Measurements from ENCODE around the gene TMEM53.
A peak's percentile ranks its signal among the peaks of the same experiment; 100 is the strongest.

Gene TMEM53

DNA sequence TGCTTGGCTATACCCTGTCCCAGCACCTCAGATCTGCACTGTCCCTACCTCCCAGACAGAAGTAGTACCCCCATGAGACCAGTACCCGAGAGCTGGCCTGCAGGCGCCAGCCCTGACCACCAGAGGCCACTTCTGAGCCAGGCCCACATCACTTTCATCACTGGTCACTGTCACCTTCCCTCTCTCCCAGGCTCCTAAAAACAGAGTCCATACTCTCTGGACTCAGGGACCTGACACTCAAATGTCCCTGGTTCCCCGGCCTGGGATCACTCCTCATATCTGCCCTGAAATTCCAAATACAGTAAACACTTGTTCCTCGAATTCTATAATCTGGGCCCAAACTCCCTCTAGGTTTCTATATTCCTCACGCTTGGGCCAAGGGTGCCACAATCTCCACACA is 18.7 kb downstream of the TMEM53 start:
- Mint-ChIP-seq H3K27ac (no peak overlapping the region), H3K27me3 (no peaks in the 10 kb centered on the region), H3K4me1 (no peaks in the 10 kb centered on the region), H3K9me3 (no peaks in the 10 kb centered on the region), H3K36me3 (peaks cover 3% of the 10 kb centered on the region), H3K4me3 (no peak overlapping the region)
- DNase-seq: no peak
- CTCF ChIA-PET: interaction anchor here (1.1 to 1.6 kb wide), 3 partner anchors 18 to 41 kb away, joined by 3 to 6 read pairs (median 3); partner anchors contain the start of genes ARMH1 and TMEM53

DNA sequence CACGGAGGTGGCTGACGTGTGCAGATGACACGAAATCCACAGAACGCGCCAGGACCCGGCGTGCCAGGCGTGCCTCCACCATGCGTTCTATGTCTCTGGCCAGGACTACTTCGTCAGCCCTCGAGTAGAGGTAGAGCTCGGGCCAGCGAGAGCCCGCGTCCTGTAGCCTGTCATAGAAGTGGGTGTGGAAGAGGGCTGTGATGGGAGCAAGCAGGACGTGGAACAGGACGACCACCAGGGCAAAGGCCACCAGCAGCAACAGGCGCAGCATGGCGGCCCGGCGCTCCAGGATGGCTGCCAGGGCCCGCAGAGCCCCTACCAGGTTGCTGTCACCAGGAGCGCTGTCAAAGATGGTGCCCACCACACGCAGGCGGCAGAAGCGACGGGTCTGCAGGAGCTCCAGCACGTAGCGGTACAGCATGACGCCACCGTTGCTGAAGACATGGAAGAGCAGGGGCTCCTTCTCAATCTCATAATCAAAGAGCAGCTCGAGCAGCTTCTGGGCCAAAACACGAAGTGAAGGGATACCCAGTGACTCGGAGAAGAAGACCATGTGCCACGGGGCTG is 19.6 kb downstream of the TMEM53 start:
- CTCF ChIA-PET: interaction anchor here (0.9 to 1.6 kb wide), 4 partner anchors 12 to 42 kb away, joined by 3 to 6 read pairs (median 3); partner anchors contain the start of genes ARMH1 and TMEM53
- Mint-ChIP-seq H3K4me3 (no peak overlapping the region), H3K36me3 (peaks cover 6% of the 10 kb centered on the region)

DNA sequence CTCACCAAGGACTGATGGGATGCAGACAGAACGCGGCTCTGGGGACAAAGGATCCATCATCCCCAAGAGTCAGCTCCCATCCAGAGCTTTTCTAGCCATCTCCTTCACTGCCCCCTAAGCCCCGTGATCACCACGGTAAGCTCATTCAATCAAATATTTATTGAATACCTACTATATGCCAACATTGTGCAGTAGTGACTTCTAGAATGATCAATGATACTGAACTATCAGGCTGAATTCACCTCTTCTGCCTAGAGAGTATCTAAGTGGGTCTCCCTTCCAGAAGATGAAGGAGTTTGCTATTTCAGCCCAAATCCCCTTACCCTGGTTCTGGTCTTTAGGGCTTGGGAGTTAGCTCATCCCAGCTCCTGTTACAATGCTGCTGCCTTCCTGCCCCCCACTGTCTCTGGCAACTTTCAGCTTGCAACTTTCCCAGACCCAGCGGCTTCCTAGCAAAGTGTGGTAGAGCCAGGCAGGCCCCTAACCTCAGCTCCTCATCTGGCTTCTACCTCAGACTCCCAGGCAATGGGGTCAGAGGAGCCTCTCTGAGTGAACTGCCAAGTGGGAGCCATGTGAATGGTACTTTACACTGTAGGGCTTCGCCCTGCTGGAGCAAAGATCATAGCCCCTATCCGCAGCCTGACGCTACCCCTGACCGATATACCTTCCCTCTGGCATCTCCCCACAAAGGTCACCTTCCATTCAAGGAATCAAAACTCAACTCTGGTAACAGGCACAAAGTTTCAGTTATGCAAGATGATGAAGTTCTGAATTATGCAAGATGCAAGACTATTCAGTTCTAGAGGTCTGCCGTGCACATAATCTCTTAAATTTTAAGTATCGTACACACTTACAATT is 20.9 kb downstream of the TMEM53 start:
- Mint-ChIP-seq H3K36me3 (peaks cover 12% of the 10 kb centered on the region), H3K4me1 (no peaks in the 10 kb centered on the region), H3K27ac (no peak overlapping the region), H3K27me3 (no peaks in the 10 kb centered on the region), H3K4me3 (no peak overlapping the region), H3K9me3 (no peaks in the 10 kb centered on the region)
- CTCF ChIA-PET: interaction anchor here (0.5 to 2.8 kb wide), 33 partner anchors 11 to 965 kb away, joined by 3 to 62 read pairs (median 5); partner anchors contain the start of genes ARMH1 and TMEM53
- no peak for DNase-seq

More for the DNA sequence above, 19.6 kb downstream of the TMEM53 start:
- Mint-ChIP-seq H3K27ac (no peak overlapping the region), H3K27me3 (no peaks in the 10 kb centered on the region), H3K9me3 (no peaks in the 10 kb centered on the region), H3K4me1 (no peaks in the 10 kb centered on the region)
- DNase-seq: no peak

DNA sequence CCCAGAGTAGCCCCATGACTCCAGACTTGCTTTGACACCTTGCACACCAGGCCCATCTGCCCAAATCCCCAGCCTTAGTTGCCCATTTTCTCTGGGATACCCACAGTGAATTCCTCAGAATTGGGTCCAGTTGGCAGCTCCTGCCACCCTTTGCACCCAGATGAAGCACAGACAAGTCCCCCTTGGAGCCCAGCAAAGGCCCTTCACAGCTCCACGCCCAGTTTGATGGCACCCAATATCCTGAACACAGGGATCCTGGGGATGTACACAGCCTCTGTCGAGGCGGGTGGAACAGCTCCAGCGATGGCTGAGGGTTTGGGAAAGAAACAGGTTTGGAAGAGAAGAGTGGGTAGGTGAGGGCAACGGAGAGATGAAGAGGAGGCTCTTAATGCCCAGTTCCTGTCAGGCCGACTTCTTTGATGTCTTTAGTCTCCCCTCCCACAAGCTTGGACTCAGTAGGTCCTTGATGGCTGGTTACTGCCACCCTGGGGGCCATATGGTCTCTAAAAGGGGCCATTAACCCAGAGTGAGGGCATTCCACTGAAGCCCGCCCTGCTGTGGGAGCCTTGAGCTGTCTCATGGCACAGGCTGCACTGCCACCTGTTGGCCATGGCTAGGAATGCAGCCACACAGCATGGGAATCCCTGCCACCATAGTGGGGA is 21.7 kb downstream of the TMEM53 start:
- peak; percentile 81 for DNase-seq
- Mint-ChIP-seq H3K27me3 (no peaks in the 10 kb centered on the region), H3K9me3 (no peaks in the 10 kb centered on the region), H3K36me3 (peaks cover 17% of the 10 kb centered on the region), H3K4me3 (no peak overlapping the region), H3K4me1 (no peaks in the 10 kb centered on the region), H3K27ac (peak overlapping the region; percentile 28)
- CTCF ChIA-PET: interaction anchor here (0.6 to 2.8 kb wide), 38 partner anchors 10 to 965 kb away, joined by 3 to 62 read pairs (median 4); partner anchors contain the start of genes ARMH1 and TMEM53

DNA sequence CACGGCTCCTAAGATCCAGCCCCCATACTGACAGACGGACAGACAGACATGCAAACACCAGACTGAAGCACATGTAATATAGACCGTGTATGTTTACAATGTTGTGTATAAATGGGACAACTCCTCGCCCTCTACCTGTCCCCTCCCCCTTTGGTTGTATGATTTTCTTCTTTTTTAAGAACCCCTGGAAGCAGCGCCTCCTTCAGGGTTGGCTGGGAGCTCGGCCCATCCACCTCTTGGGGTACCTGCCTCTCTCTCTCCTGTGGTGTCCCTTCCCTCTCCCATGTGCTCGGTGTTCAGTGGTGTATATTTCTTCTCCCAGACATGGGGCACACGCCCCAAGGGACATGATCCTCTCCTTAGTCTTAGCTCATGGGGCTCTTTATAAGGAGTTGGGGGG is 23.2 kb downstream of the TMEM53 start:
- no peaks in the 10 kb centered on the region for H3K9me3 Mint-ChIP-seq
- CTCF ChIA-PET: interaction anchor here (0.9 to 2.8 kb wide), 10 partner anchors 8 to 434 kb away, joined by 3 to 62 read pairs (median 22); no protein-coding TSS in a partner anchor
- no peaks in the 10 kb centered on the region for H3K4me1 Mint-ChIP-seq
- no peak for DNase-seq
- H3K4me3 Mint-ChIP-seq: no peak overlapping the region
- H3K36me3 Mint-ChIP-seq: peaks cover 22% of the 10 kb centered on the region
- H3K27me3 Mint-ChIP-seq: no peaks in the 10 kb centered on the region
- no peak overlapping the region for H3K27ac Mint-ChIP-seq

DNA sequence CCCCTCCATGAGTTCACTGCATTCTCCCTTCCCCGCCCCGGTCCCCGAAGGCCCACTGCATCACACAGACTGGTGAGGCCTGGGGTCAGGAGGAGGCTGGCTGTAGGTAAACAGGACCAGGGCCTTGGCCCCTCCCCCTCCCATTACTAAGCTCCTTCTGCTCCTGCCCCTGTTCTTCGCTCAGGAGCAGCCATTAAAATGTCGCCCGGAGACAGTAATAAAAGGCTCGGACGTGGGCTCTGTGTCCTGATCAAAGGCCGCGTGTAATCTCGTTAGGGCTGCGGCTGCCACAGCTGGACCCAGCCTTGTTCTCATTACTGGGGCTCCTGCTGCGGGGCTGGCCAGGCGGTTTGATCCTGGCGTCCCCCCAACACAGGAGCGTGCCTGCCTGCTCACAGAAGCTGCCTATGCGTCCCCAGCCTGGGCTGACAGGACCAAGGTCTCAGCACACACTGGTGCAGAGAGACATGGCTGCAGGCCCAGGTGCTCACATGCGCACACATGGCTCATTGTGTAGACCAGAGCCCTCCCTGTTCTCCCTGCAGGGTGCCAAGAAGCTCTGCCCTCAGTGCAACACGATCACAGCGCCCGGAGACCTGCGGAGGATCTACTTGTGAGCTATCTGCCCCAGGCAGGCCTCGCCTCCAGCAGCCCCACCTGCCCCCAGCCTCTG is 24.0 kb downstream of the TMEM53 start:
- H3K4me1 Mint-ChIP-seq: no peaks in the 10 kb centered on the region
- peaks cover 24% of the 10 kb centered on the region for H3K36me3 Mint-ChIP-seq
- H3K27ac Mint-ChIP-seq: no peak overlapping the region
- CTCF ChIA-PET: interaction anchor here (0.9 kb wide), 1 partner anchor 9 kb away, joined by 3 read pairs; no protein-coding TSS in a partner anchor
- H3K27me3 Mint-ChIP-seq: no peaks in the 10 kb centered on the region
- no peak for DNase-seq
- no peaks in the 10 kb centered on the region for H3K9me3 Mint-ChIP-seq
- no peak overlapping the region for H3K4me3 Mint-ChIP-seq

DNA sequence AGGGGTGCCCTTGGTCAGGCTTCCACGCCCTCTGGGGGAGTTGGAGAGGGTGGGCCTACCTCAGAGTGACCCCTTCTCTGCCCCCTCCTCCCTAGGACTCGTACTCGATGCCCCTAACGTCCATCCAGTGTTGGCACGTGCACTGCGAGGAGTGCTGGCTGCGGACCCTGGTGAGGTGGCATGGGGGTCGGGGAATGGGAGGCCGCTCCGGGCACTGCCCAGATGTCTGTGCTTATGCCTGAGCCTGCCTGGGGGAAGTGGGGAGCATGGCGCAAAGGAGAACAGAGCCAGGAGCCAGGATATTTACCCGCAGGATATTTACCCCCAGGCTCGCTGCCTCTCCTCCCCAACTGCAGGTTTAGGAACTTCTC is 24.5 kb downstream of the TMEM53 start:
- Mint-ChIP-seq H3K9me3 (no peaks in the 10 kb centered on the region), H3K27me3 (no peaks in the 10 kb centered on the region), H3K4me1 (no peaks in the 10 kb centered on the region), H3K36me3 (peaks cover 29% of the 10 kb centered on the region), H3K27ac (no peak overlapping the region), H3K4me3 (no peak overlapping the region)
- DNase-seq: no peak
- CTCF ChIA-PET: no interaction called here

DNA sequence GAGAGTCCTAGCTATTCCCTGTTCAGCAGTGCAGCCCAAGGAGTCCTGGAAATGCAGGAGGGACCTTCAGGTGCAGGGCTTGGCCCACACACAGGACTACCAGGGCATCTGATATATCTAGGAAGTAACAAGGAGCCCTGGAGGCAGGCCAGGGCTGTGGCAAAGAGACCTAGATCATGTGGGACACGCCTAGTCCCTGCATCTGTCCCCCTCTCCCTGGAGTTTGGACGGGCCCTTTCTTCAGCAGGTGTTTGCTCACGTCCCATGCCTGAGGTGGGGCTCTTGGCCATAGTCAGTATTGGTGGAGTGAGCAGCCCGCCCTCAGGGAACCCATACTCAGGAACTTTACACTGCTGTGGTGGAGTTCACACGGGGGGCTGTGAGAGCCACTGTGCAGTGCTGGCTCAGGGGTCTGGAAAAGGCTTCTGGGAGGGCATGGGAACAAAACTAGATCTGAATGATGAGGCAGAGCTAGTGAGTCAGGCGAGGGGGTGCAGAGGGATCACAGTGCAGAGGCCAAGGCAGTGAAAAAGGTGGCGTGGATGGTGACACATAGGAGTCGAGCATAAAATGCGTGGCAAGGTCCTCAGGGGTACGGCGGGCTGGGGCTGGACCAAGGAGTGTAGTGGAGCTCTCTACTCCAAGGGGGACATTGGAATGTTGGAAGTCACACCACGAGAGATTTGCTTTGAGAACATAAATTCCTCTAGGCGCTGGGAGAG is 25.6 kb downstream of the TMEM53 start:
- Mint-ChIP-seq H3K27ac (no peak overlapping the region), H3K9me3 (no peaks in the 10 kb centered on the region), H3K4me1 (no peaks in the 10 kb centered on the region), H3K4me3 (no peak overlapping the region), H3K27me3 (no peaks in the 10 kb centered on the region), H3K36me3 (peaks cover 36% of the 10 kb centered on the region)
- CTCF ChIA-PET: no interaction called here
- DNase-seq: no peak

DNA sequence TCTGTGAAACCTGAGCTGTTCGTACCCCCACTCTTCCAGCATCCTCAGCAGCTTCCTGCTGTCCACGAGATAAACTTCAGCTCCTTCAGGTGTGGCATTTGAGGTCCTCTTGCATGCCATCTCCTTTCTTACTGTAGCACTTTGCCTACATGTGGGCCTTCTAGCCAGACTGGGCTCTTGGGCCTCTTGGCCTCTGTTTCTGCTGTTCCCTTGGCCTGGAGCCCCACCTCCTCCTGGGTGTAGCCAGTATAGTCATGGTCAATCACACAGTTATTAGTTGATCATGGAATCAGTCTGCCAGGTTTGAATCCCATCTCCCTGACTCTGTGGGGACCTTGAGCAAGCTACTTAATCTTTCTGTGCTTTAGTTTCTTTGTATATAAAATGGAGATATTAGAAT is 26.4 kb downstream of the TMEM53 start:
- H3K27ac Mint-ChIP-seq: no peak overlapping the region
- H3K36me3 Mint-ChIP-seq: peaks cover 41% of the 10 kb centered on the region
- DNase-seq: no peak
- H3K4me3 Mint-ChIP-seq: no peak overlapping the region
- H3K4me1 Mint-ChIP-seq: no peaks in the 10 kb centered on the region
- H3K27me3 Mint-ChIP-seq: no peaks in the 10 kb centered on the region
- H3K9me3 Mint-ChIP-seq: no peaks in the 10 kb centered on the region
- CTCF ChIA-PET: no interaction called here

DNA sequence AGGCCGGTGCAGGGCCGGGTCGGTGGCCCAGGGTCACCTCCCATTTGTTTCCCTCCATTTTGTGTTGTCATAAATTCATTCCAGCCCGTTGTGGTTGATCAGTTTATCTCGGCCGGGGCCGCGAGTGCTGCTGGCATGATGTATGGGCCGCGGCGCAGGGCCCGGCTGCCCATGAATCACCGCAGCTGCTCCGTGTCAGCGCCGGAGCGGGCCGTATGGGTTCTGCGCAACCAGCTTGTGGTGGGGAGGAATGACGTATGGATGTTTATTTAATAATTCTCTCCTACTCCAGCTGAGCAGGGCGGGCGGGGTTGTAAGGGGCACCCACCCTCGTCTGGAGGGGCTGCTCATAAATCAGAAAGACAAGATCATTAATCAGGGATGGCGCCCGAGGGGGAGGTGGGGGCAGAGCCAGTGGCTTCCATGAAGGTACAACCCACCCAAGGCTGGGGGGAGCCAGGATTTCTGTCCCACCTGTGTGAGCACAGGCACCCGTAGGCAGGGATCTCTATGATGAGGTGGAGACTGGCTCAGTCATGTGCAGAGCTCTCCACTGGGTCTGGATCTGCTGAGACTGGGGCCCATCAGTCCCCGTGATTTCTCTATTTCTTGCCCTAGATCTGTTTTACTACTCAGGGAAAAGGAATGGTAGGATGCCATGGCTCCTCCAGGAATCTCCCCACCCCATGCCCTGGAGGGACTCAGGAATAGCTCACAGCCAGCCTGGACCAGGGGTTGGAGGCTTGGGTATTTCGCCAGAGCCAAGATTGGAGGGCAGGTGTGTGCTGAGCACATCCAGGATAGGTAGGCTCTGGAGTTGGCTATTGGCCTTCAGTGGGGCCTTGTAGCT is 27.8 kb downstream of the TMEM53 start:
- Mint-ChIP-seq H3K27me3 (no peaks in the 10 kb centered on the region), H3K27ac (no peak overlapping the region), H3K4me1 (no peaks in the 10 kb centered on the region)

DNA sequence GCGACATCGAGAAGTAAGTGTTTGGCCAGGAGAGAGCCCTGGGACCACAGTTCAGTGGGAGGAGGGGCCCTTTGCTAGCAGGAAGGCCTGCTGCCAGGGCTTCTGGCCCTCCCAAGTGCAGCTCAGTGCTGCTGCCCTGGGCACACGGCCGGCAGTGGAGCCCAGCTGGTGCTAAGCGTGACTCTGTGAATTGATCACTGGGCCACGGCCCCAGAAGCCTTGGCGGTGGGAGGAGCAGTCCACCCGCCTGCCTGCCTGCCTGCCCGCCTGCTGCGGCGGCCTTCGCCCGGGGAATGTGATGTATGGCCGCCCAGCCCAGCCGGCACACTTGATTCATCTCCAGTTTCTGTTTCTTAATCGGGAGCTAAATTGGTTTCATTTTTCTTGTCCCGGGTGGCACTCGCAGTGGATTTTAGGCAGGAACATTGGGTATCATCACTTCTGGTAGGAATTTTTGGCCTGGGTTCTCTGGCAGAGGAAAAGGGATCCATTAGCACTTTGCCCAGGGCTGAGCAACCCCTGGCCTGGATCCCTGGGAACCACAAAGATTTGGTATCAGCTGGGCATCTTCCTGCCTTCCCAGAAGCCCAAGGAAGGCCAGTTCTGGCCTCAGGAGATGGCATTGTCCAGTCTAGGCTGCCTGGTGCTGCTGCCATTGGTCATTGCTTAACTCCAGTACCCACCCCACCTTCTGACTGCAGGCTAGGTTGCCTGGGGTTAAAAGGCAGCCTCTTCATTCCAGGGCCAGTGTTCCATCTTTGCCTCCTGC is 28.6 kb downstream of the TMEM53 start:
- DNase-seq: no peak
- Mint-ChIP-seq H3K4me1 (no peaks in the 10 kb centered on the region), H3K36me3 (peaks cover 40% of the 10 kb centered on the region), H3K27me3 (no peaks in the 10 kb centered on the region), H3K4me3 (no peak overlapping the region), H3K27ac (no peak overlapping the region), H3K9me3 (no peaks in the 10 kb centered on the region)
- CTCF ChIA-PET: no interaction called here

More for the DNA sequence above, 27.8 kb downstream of the TMEM53 start:
- Mint-ChIP-seq H3K4me3 (no peak overlapping the region), H3K9me3 (no peaks in the 10 kb centered on the region), H3K36me3 (peaks cover 43% of the 10 kb centered on the region)
- DNase-seq: no peak
- CTCF ChIA-PET: interaction anchor here (1.1 kb wide), 1 partner anchor 36 kb away, joined by 4 read pairs; no protein-coding TSS in a partner anchor

DNA sequence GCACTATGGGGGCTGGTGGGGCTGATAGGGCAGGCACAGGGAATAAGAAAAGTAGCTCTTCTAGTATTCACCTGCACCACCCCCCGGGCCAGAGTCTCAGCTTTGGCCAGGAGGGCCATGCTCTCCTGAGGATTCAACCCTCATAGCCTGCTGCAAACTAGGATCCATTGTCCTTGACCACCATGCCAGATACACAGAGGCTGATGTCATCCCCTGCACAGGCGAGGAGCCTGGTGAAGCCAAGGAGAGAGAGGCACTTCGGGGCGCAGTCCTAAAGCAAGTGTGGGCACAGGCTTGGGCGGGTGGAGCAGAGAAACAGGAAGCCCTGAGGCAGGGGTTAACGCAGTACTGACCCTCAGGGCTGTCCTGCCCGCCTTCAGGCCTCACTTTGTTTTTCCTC is 29.5 kb downstream of the TMEM53 start:
- no peak for DNase-seq
- no peaks in the 10 kb centered on the region for H3K9me3 Mint-ChIP-seq
- H3K4me3 Mint-ChIP-seq: no peak overlapping the region
- no peak overlapping the region for H3K27ac Mint-ChIP-seq
- H3K4me1 Mint-ChIP-seq: no peaks in the 10 kb centered on the region
- peaks cover 37% of the 10 kb centered on the region for H3K36me3 Mint-ChIP-seq
- CTCF ChIA-PET: no interaction called here
- no peaks in the 10 kb centered on the region for H3K27me3 Mint-ChIP-seq

Measured in activated naive CD4-positive, alpha-beta T cell treated with anti-CD3 and anti-CD28 coated beads, Interleukin-2, amount 10 ng/mL, durations not matched to agents 7 days and 5 days (primary cell).